Embryonic facial prominence (tissue), 1 donor: ENCODE measurements around the gene HOXA7.

ENCODE experiments used
- DNase-seq: peaks from one replicate; pipeline ENCODE4 v3.0.0-alpha.2; 2016; ENCODE audit errors: extremely low spot score

Gene HOXA7

DNA sequence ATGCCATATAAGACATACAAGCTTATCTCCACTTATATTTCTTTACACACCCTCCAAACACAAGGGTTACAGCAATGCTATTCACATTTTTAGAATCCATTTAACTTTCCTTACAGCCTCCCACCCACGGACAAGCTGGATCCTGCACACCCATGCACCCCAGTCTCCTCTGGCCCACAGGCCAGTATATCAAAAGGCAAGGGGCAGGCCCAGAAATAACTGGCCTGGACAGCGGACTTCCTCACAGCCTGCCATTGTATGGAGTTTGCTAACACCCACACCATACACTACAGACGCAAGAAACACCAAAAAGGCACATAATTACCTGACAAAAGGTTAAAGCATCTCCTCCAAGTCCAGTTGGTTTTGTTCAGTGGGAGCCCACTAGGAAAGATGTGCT lies 37.9 kb downstream of the HOXA7 start:
- no peak for DNase-seq

DNA sequence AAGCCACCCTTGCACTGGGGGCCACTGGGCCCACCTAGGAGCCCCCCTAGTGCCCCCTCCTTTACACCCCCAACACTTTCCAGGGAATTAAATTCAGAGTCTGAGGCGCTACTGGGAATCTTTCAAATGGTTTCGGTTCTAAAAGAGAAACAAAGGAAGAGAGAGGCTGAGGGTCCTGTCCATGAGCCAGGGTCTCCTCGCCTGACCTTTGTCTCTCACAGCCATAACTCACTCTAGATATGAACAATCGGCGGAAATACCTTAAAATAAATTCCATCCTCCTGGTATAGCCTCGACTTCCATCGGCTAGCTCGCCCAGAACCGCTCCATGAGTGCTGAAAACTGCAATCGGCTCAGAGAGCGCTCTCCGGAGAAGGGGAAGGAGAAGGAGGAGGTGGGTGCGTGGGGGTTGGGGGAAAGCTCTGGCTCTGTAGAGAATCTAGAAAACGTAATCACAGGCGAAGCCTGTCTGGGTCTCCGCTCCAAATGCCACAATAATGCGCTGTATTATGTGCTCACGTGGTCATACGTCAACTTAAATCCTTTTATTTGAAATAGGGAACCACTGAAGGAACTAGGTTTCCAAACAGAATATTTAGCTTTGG lies 38.5 kb downstream of the HOXA7 start:
- DNase-seq: no peak

DNA sequence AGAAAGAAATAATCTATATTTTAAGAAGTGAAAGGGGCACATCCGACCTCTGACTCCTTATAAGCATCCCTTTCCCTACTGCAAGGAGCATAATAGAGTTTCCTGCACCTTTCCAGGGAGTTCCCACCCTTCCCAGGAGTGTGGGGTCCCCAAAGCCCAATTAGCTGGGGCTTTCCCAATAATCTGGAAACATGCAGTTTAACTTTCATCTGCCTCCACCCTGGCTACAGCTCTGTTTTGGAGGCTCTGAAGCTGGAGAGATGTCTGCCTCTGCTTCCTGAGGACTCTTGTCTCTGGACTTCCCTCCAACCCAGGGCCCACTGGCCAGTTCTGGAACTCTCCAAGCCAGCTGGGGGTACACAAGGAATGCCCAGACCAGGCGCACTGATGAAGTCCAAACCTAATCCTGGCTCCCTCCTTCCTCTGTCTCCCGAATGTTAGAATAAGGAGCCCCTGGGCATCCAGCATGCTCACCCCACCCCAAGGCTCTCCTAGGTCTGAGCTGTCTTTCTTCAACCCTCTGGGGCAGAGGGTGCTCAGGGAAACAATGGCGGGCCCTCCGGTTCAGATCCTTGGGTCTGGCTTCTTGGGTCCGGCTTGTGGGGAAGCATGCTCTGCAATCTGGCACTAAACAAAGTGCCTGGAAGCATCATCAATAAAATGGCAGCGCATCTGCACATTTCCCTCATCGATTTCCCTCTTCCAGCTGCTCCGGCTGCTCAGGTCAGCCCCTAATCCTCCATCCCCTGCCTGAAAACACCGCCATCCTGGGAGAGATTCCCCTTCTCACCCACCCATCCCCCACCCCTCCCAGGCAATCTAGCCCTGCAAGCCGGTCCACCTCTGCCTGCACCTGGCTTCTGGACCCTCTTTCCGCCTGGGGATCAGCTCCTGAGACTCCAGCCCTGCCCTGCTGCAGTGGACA lies 39.3 kb downstream of the HOXA7 start:
- no peak for DNase-seq

DNA sequence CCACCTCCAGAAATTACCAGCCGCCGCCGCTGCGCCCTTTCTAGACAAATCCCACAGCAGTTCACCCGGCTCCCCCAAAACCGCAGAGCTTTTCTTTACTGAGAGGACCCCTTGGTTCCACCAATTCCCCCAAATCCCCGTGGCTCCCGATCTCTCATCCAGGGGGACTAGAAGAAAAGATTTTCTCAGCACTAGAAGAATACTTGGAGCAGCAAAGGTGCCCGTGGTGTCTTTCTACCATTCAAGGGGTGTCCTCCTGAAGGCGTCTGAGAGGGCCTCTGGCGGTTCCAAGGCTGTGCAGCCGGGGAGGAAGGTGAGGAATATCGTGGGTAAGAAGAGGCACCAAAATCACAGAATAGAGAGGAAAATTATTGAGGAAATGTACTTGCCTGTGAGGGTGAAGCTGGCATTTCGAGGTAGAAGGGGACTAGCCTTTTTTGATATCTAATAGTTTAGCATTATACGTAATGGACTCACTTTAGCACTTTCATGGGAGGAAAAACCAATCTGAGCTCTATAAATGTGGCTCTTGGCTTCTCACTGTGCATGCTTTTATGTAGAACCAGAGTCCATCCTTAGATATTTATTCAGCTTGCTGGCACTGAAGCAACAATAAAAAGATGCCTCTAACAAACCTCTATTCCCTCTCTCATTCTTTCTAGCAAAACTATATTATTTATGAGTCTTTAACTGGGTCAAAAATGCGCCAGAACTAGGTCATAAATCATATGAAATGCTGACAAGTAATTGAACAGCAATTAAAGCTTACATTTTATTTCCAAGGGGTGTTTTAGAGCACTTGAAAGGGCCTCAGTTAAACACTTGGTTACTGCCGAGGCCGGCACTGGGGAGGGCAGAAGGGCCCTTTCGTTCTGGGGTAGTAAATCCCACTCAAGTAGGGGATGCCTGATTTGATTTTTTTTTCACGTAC lies 40.2 kb downstream of the HOXA7 start:
- DNase-seq: no peak

DNA sequence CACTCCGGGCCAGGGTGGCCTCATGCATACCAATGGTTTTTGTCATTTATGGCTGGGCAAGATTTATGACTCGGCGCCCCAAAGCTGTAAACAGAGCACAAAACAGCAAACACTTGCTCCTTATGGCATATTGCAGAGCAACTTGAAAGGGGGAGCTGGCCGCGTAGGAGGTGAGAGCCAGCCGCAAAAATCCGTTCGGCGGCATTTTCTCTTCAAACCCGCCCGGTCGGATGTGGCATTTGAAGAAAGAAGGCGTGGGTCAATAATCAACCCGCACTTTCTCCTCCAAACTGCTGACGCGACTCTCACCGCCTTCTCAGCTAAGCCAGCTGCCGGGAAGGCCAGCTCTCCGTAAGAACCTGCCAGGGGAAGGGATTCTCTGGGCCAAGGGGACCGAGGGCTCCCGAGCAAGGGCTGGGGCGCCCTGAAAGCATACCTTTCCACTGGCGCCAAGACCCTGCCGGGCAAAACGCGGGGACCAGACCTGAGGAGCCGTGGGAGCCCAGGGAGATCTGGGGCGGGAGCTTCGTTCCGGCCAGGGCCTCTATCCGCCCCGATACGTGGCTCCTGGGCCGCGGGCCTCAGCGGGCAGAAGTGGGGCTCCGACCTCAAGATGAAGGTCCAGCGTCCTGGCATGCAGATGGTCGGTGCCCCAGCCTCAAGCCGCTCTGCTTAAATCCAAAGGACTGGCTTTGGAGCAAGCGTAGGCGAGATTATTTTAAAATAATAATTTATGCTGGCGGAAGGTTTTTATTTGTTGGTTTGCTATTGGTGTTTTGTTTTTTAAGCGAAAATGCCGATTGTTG lies 41.1 kb downstream of the HOXA7 start:
- DNase-seq: no peak

DNA sequence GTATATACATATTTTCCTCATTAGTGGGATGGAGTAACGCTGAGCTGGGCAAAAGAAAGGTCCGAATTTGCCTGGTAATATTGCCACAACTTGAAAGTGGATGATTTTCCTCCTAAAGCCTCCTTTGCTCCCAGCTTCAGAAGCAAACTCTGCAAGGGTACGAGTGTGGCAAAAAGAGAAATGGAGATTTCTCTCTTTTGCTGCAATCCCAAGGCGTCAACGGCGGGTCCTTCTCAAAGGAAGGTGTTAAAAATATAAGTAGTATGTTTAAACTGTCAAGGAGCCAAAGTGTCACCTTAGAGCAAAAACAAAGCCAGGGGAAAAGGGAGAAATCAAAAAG lies 41.6 kb downstream of the HOXA7 start:
- DNase-seq: no peak

DNA sequence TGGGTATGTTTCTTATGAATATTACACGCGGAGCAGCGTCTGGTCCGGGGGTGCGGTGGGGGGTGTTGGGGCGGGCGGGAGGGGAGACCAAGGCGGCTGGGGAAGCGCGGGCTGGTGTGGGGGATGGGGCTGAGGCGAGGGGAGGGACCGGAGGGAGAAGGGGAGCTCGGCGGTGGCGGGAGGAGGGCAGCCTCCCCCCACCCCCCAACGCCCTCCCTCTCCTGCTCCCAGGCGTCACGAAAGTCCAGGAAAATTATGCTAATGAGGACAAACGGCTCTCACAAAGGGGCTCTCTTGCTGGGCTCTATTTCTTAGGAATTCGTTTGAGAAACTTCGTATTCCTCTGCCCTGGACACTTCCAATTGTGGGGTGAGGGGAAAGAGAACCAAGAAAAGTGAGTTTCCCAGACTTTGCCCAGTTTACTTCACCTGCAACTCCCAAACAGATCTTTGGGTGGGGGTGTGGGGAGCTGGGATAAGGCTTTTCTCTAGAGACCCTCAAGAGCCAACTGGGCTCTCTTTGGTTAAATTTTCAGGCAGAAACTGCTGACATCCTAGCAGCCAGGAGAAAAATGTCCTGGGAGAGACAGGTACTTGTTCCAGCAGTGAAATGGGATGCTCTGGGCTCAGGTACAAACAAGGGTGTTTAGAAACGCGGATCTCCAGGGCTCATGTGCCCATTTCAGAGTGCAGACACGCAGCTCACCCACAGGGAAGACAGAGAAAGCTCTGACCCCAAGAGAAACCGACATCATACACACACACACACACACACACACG lies 42.3 kb downstream of the HOXA7 start:
- no peak for DNase-seq

DNA sequence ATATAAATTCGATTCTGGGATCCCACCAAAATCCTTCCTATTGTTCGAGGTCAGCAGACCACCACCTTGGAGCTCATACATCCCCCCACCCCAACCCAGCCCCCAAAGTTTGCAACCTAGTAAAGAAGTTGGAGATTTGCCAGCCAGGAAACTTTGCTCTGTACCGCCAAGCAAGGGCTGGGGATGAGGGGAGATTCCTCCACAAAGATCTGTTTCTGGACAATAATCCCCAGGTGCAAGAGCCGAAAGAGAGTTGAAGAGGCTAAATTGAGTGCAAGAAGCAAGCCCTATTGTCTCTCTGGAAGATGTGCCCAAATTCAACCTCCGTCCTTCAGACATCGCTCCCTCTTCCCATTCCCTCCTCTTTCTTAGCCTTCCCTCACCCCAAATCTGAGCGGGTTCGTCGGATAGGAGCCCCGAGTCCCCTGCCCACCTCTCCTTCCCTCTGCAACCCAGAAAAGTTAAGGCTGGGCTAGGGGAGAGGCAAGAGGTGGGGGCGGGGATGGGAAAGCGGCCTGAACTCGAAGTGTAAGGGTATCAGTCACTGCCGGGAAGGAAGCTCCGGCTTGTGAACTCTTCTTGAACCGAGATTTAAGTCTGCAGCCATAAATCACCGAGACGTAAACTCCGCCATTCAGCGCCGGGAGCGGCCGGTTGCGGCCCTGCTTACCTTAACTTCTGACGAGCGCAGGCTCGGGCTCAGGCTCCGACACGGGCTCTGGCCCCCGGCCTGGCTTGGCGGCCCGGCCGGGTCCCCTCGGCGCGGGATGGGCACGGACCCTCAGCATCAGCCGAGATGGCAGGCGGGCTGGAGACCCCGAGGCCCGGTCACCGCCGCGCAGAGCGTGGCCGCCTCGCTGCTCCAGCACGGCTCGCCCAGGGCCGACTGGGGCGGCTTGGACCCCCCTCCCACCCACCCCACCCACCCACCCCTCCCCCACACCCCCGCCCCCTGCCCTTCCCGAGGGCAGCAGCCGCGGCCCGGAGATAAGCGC lies 43.2 kb downstream of the HOXA7 start:
- DNase-seq: no peak

DNA sequence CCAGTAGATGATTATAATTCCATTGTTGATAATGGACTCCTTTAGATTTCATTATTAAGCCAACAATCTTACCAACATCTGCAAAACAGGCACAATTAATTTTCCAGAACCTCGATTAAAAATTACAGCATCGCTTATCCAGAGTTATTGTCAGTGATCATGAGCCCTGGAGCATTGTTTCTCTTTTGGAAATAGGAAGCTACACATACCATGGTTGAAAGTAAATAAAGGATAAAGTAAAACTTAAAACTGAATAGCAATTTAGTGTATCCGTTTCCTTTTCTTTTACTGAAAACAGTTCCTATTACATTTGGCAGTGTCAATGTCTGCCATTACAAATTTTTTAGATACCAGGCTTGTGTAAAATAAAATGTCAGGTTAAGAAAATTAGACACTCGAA lies 44.1 kb downstream of the HOXA7 start:
- DNase-seq: no peak

DNA sequence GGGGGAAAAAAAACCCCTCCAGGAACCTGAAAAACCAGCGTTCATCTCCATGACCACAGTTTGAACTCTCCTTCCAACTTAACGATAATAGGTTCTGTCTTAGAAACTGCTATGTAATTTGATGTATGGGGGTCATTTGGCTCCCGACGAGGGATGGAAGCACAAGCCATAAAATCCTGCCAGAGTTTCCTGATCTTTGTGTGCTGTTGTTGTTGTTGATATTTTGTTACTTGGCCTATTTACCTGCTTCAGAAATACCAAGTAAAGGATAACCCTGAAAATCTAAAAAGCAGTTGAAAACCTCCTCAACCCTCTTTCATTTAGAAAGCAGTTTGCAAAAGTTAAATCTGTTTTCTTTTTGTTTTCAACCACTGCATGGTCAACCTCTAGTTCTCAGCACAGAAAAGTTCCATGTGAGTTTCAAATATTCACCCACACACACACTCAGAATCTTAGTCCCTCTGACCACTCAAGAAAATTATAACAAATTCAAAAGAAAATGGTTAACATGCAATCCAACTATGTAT lies 44.7 kb downstream of the HOXA7 start:
- DNase-seq: no peak

DNA sequence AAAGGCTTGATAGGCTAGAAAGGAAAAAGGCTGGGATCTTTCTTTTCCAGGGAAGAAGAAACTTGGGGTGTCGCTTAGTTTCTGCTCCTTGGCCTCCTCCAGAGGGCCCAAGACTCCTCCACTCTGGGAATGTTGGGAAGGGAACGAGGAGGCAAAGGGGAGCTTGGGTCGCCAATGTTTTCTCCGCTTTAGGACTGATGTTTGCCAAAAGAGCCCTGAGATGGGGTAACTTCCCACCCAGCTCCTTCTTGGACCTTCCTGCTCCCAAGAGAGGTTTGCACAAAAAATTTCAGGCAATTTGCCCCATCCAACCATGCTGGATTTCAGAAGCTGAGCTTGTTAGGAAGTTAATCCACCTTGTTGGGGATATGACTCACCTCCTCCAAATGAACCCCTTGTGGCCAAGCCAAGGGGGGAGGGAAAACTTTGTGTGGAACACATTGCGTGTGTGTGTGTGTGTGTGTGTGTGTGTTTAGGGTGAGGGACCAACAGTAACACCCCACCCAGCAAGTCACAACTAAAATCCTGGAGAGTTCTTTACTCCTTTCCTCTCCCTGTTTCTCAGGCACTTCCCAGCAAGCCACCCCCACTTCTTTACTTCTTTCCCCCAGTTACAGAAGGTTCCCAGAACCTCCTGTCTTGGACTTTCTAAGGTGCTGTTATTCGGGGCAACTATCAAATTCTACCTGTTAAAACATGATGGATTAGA lies 45.3 kb downstream of the HOXA7 start:
- DNase-seq: no peak

DNA sequence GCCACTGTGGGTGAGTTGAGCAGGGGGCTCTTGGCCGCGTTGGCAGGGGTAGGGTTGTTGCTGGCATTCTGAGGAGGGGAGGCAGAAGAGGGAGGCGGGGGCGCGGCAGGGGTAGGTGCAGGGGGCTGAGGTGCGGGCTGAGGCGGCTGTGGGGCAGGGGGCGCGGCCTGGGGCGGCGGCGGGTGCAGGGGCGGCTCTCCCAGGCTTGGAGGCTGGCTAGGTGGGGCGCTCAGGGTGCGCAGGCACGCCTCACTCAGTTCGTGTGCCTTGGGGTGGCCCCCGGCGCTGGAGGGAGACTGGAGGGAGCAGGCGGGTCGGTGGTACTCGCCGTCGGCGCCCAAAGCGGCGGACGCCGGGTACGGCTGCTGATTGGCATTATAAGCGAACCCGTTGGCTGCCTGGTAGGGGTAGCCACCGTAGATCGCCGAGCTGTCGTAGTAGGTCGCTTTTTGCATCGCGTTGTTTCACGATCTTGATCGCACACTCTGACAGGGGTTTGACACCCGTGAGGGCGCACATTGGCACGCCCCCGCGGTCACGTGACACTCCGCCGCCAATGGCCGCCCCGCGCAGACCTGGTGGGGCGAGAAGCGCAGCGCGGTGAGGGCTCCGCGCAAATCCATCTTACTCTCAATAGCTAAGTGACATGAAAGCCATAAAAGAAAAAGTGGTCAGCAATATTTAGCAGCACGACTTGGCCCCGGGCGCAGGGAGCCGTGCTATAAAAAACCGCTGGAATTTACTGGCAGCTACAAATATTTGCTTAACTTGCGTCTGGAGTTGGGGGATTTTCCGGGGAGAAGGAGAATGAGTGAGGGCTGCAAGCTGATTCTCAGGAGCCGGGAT lies 46.1 kb downstream of the HOXA7 start:
- no peak for DNase-seq

DNA sequence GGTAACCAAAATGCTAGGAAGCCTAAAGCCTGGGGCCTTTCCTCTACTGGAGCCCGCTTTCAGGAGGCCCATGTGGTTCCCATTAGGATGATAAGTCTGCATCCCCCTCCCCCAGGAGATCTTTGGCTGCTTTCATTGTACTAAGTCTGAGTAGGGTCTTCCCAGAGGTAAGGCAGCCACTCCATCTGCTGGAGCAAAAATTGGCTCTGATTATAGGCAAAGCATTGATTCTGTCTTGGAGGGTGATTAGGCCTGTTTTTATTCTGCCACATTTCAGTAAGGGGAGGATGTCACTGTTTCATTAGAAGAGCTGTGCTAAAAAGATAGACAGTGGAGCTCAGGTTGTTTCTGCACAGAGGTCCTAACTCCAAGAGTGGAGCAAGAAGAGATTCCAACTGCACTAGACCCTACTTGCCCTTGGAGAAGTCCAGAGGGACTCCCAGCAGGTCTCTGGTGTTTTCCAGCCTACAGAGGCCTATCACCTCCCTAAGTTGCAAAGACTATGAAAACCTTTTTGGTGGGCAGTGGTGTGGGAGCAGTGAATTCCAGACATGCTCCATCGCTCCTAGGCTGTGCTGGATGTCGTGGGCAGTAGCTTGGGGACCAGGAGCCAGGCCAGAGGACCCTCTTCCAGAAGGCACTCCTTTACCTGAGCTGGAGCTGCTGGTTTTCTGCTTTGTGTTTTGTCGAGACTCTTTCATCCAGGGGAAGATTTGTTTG lies 46.8 kb downstream of the HOXA7 start:
- no peak for DNase-seq

DNA sequence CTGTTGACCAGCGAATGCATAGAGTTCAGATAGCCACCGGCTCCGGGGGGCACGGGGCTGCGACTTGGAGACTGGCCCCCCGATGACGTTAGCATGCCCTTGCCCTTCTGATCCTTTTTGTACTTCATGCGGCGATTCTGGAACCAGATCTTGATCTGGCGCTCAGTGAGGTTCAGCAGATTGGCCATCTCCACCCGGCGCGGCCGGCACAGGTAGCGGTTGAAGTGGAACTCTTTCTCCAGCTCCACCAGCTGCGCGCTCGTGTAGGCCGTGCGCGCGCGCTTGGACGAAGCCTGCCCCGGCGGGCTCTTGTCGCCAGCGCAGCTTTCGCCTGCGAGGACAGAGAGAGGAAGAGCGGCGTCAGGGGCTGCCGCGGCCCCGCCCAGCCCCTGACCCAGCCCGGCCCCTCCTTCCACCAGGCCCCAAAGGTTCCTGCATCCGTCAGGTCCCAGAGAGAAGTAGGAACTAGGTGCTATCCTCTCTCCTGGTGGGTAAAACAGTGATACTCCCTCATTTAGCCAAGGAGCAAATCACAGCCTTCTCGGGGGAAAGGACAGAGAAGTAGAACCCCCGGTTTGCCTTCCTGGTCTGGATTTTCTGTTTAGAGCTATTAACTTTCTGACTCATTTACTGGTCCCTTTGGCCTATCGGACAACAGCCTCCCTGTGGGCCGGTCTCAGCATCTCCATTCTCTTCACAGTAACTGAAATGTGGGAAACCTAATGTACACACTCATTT lies 47.9 kb downstream of the HOXA7 start:
- DNase-seq: no peak

DNA sequence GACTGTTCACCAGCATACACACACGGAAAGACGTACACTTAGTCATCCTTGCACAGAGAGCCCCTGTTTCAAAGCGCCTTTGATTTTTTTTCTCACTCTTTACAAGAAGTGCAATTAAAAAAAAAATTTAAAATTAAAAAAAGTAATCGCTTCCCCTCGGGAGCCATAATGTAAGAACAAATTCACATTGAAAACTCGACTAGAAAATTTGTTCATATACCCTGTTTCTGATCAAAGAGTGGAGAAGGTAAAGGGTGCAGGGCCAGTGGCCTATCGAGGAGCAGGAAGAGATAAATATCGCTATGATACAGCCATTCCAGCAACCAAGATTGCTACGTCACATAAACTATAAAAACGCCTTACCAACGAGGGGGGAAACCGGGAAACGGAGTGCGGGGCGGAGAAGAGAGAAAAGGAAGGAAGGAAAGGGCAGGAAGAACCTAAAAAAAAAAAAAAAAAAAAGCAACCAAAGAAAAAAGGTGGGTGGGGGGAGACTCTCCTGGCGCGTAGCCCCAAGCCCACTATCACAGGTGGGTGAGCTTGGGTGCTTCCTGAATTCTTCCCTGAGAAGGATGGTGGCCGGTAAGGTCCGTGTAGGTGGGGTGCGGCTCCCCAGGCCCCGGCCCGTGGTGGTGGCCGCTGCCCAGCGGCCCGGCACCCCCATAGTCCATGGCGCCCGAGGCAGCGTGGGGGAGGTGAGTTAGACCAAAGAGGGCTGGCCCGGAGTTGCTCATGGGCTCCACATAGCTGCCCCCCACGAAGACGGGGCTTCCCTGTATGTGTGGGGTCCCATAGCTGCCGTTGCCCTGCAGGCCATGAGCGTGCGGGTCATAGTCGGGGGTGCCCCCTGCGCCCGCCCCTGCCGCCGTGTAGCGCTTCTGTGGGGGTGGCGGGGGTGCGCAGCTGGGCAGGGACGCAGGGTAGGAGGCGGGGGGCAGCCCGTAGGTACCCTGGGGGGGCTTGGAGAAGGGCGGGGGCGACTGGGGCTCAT lies 48.8 kb downstream of the HOXA7 start:
- no peak for DNase-seq
